Activated CD8-positive, alpha-beta memory T cell treated with anti-CD3 and anti-CD28 coated beads for 1 hour (primary cell): Measurements from ENCODE around the gene FKBP1C.

Experiments
- DNase-seq, 2 donors: peaks; one replicate each; pipeline ENCODE4 v3.0.0-alpha.2; 2020; ENCODE audit warnings: low read depth in 1 of 2; ENCODE audit errors: extremely low read depth in 1 of 2

Gene FKBP1C

DNA sequence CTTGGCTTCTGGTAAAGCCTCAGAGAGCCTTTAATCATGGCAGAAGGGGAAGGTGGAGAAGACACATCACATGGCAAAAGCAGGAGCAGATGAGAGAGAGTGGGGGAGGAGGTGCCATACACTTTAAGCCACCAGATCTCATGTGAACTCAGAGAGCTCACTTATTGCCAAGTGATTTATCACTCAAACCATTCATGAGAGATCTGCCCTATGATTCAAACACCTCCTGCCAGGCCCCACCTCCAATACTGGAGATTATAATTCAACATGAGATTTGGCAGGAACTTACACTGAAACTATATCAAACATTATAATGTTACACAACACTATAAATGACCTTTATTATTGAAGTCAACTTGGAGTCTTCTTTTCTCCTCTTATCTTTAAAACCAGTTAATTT is 47.9 kb downstream of the FKBP1C start:
- no peak for DNase-seq

DNA sequence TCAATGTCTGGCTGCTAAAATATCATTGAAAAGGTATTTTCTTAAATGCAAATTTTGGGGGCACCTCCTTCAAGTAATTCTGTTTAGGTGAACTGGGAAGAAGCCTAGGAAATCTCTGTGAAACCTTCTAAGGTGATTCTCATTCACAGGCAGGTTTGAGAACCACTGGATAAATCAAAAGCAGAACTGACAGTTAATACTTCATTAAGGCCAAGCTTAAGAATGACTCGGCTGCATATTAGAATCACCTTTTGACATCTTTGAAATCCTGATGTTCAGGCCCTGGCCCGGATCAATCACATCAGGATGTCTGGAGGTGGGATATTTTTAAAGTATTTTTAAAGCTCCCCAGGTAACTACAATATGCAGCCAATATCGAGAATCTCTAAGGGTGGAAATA is 50.6 kb downstream of the FKBP1C start:
- DNase-seq: no peak
